ENCODE results near the gene TRIM68.

DNA sequence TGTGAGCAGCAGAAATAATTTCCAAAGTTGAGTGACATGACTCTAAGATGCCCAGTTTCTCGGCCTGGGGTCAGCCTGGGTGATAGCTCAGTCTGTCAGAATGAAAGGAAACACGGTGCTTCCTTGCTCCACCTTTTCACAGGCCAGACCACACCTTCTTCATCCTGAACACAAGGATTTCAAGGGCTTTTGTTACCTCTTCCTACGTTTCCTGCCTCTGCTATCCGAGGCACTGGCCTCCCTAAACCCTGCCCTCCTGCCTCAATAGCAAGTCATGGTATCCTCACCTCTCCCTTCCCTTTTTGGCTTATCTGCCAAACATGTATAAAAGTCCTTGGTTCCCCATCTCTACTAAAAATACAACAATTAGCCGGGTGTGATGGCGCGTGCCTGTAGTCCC is 34.0 kb upstream of the TRIM68 start:
- no peak for TF ChIP-seq EZH2phosphoT487 (IDR thresholded peaks at IDR 0.05; ENCODE audit: borderline replicate concordance)
- TF ChIP-seq, protein P1, sequence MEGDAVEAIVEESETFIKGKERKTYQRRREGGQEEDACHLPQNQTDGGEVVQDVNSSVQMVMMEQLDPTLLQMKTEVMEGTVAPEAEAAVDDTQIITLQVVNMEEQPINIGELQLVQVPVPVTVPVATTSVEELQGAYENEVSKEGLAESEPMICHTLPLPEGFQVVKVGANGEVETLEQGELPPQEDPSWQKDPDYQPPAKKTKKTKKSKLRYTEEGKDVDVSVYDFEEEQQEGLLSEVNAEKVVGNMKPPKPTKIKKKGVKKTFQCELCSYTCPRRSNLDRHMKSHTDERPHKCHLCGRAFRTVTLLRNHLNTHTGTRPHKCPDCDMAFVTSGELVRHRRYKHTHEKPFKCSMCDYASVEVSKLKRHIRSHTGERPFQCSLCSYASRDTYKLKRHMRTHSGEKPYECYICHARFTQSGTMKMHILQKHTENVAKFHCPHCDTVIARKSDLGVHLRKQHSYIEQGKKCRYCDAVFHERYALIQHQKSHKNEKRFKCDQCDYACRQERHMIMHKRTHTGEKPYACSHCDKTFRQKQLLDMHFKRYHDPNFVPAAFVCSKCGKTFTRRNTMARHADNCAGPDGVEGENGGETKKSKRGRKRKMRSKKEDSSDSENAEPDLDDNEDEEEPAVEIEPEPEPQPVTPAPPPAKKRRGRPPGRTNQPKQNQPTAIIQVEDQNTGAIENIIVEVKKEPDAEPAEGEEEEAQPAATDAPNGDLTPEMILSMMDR (conservative IDR thresholded peaks at IDR 0.05; ENCODE audit: low read length) = no peak

All from Loucy (cell line).